K562 (cell line): ENCODE measurements around the gene WASL. TPM values are rescaled to one million over a fixed set of nuclear protein-coding genes. Genes with fewer than 3 reads are reported as not detected.

Experiments
- CCAR2 ChIP-seq: fragments of 200-400 bp; formaldehyde crosslinking; IDR thresholded peaks from 2 replicates; pipeline ENCODE4 v1.6.1; 2017; ENCODE audit warnings: mild to moderate bottlenecking, low read depth, low read length
- CHD1 ChIP-seq: fragments of 200-600 bp; sonication (generic); IDR thresholded peaks from one replicate; pipeline ENCODE4 v1.6.1; 2012; ENCODE audit warnings: mild to moderate bottlenecking, moderate library complexity, low read length, inconsistent platforms
- CUX1 ChIP-seq: fragments of 200-800 bp; sonication (Bioruptor generic); IDR thresholded peaks from 2 replicates; pipeline ENCODE4 v1.6.1; 2016; ENCODE audit warnings: missing genetic modification characterization, missing compliant biosample characterization
- ILF3 ChIP-seq: fragments of 450-650 bp; IDR thresholded peaks from 2 replicates; pipeline ENCODE4 v1.6.1; 2018; ENCODE audit warnings: antibody characterized with exemption, mild to moderate bottlenecking, moderate library complexity, borderline replicate concordance
- MYC ChIP-seq, 2 experiments: fragments of 250-450 bp in 1 of 2; sonication (Bioruptor Pico) in 1 of 2; IDR thresholded peaks; 2 replicates each; pipeline versions ENCODE4 v1.5.1 to v1.6.1; 2012 to 2021; ENCODE audit warnings: low read depth in 2 of 2, borderline replicate concordance in 1 of 2, improper control_type of control experiment in 1 of 2, low read length in 1 of 2, mild to moderate bottlenecking in 1 of 2, moderate library complexity in 1 of 2
- POLR3A ChIP-seq: IDR thresholded peaks from 2 replicates; pipeline ENCODE4 v1.6.1; 2011; ENCODE audit warnings: borderline replicate concordance, mild to moderate bottlenecking, moderate library complexity; ENCODE audit not compliant: insufficient read length, insufficient read depth; ENCODE audit errors: extremely low read depth
- RFX1 ChIP-seq: fragments of 450-650 bp; IDR thresholded peaks from 2 replicates; pipeline ENCODE4 v1.6.1; 2016; ENCODE audit warnings: mild to moderate bottlenecking, moderate library complexity
- SMAD1 ChIP-seq: fragments of 150-350 bp; IDR thresholded peaks from 2 replicates; pipeline ENCODE4 v1.6.1; 2014; ENCODE audit warnings: low read length, low read depth; ENCODE audit not compliant: partially characterized antibody
- TARDBP ChIP-seq: fragments of 450-650 bp; IDR thresholded peaks from 2 replicates; pipeline ENCODE4 v1.6.1; 2016
- TEAD1 ChIP-seq, 2 experiments: fragments of 450-650 bp in 1 of 2; sonication (generic) in 1 of 2; formaldehyde crosslinking; IDR thresholded peaks; 2 replicates each; pipeline versions ENCODE4 v1.4.0 to v1.8.0; 2020 to 2022; ENCODE audit warnings: mild to moderate bottlenecking in 2 of 2, missing genetic modification reagents in 1 of 2
- ZBTB43 ChIP-seq: sonication (generic); formaldehyde crosslinking; IDR thresholded peaks from 2 replicates; pipeline ENCODE4 v1.8.0; 2023; ENCODE audit warnings: mild to moderate bottlenecking, missing genetic modification reagents
- ZNF318 ChIP-seq, 2 experiments: fragments of 450-650 bp; IDR thresholded peaks; 2 replicates each; pipeline ENCODE4 v1.6.1; 2016; ENCODE audit warnings: mild to moderate bottlenecking in 2 of 2, borderline replicate concordance in 1 of 2, low read depth in 1 of 2, moderate library complexity in 1 of 2
- ZNF717 ChIP-seq: fragments of 250-450 bp; sonication (Bioruptor Pico); IDR thresholded peaks from 2 replicates; pipeline ENCODE4 v1.5.0; 2021
- polyA plus RNA-seq, 8 experiments: library from polyadenylated mRNA; depleted of rRNA in 4 of 8; stranded (reverse) in 5 of 8; unstranded in 3 of 8; fragments of >200 nt; fragmentation: Nextera tagmentation in 2 of 8; fragmentation: Illumina TruSeq in 1 of 8; extraction: Ambion mirVana in 2 of 8; extraction: Trizol in 1 of 8; gene quantifications; 2 replicates each; pipeline versions ENCODE4 v1.2.1 to v1.2.3, GENCODE V29; 2011 to 2014; ENCODE audit warnings: inconsistent platforms in 1 of 8, missing spikeins in 1 of 8
- total RNA-seq, 7 experiments: library from RNA; depleted of rRNA in 6 of 7; stranded (reverse); fragments of >200 nt in 6 of 7; fragmentation: Illumina TruSeq in 2 of 7; extraction: Trizol in 2 of 7; gene quantifications; 2 replicates each; pipeline versions ENCODE4 v1.2.1 to v1.2.3, GENCODE V29; 2011 to 2021; ENCODE audit warnings: low replicate concordance in 1 of 7

The WASL gene
- total and polyA plus RNA-seq, 9 of the 15 experiments (the other 6 are each of a cell fraction or from before 2014, with no cell fraction given), result 3.2 to 13.9 (median 8.3) TPM

- TF ChIP-seq CUX1 (CRISPR knock-in tag), result 0 out of 2 replicates have a peak, but pooled peaks have one; percentile 4
- TF ChIP-seq CCAR2, result no peak
- no peak for TF ChIP-seq ZBTB43 (CRISPR knock-in tag)
- no peak for TF ChIP-seq TEAD1 (CRISPR knock-in tag; IDR thresholded peaks at IDR 0.05)
- TF ChIP-seq MYC (IDR thresholded peaks at IDR 0.05; ENCODE audit: low read depth, low read length), result no peak
- TF ChIP-seq MYC (CRISPR knock-in tag; IDR thresholded peaks at IDR 0.05; ENCODE audit: borderline replicate concordance, low read depth), result no peak
- no peak for TF ChIP-seq TARDBP
- 0 out of 2 replicates have a peak, but pooled peaks have one; percentile 50 for TF ChIP-seq ILF3
- TF ChIP-seq SMAD1, result no peak
- TF ChIP-seq CHD1, result no peak
- TF ChIP-seq RFX1, result 0 out of 2 replicates have a peak, but pooled peaks have one; percentile 20
- TF ChIP-seq POLR3A, result no peak
- TF ChIP-seq ZNF318 (IDR thresholded peaks at IDR 0.05; ENCODE audit: borderline replicate concordance in 1 of 2, low read depth in 1 of 2), result 0 out of 4 replicates have a peak, but pooled peaks of 1 of the 2 experiments have one; percentile 65
- TF ChIP-seq ZNF717 (CRISPR knock-in tag), result no peak
Measured at GRCh38 chr7:123729218-123729578, 19.6 kb downstream of the WASL start (continued).
